Activated T-cell treated with anti-CD3 and anti-CD28 coated beads, Interleukin-2, amount 50 U/mL, for 1 hour (primary cell): ENCODE results near the gene GAP43.

ENCODE experiments used
- DNase-seq: peaks from one replicate; pipeline ENCODE4 v3.0.0-alpha.2; 2020

Gene GAP43

DNA sequence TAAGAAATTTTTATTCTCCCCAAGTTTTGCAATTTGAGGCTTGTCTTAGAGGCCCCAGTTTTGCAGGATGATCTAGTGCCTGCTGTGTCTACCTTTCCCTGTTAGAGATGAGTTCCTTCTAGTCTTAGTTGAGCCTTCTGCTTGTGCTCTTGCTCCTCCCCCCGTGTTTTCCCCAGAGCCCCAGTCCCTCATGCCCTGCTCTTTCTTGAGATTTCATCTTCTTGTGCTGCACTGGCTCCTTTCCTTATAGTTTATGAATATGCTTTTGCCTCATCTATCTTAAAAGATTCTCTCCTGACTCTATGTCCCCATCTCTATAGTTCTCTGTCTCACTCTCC lies 4.7 kb downstream of the GAP43 start:
- DNase-seq = no peak

DNA sequence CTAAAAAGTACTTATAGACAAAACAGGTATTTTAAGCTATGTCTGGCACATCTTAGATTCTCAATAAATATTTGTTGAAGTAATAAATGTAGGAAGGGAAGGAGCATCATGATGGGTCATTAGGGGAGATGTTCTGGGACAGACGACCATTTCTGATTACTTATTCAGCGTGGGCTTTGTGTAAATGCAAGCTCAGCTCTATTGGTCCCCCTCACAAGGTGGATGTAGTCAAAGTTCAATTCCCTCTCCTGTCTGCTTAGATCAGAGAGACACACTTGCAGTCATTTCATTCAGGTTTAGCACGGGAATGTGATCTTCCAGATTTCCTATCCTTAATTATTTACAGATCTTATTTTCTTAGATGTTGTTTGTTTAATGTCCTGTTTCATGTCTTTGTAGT lies 7.5 kb downstream of the GAP43 start:
- DNase-seq = no peak

- DNase-seq = no peak
Measured at GRCh38 chr3:115632026-115632425, 8.7 kb downstream of the GAP43 start.

- DNase-seq = no peak
Measured at GRCh38 chr3:115633467-115633866, 10.2 kb downstream of the GAP43 start.

- DNase-seq = no peak
Measured at GRCh38 chr3:115634052-115634451, 10.7 kb downstream of the GAP43 start.

DNA sequence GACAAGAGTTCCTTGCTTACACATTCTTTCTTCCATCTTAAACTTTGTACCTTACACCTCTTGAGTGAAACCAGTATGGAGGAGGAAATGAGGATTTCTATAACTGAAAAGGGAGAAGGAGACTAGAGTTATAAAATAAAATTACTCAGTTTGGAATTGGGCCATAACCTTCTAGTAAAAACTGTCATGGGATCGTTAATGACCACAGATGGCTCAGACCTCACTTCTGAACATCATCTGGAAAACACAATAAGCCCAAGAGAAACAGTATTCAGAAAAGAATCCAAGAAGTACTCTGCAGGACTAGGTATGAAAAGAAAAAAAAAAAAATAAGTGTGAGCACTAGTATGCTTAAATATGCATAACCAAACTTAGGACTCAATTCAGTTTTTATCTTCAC lies 12.1 kb downstream of the GAP43 start:
- no peak for DNase-seq

- DNase-seq = no peak
Measured at GRCh38 chr3:115638241-115638640, 14.9 kb downstream of the GAP43 start.

DNA sequence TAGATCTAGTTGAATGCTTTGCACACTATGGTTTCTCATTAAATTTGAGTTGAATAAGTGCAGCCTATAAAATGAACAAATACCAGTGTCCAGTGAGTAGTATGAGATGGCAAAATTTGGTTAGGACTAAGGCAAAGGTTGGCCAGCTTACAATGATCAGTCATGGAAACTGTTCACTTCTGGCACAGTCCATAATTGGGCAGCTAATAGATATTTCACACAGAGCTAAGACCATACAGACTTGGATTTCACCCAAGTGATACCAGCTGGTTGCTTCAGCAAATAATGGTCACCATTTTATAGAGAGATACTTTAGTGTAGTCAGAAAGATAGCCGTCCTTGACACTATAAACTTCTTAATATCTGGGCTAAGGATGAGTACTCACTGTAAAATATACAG lies 15.7 kb downstream of the GAP43 start:
- DNase-seq = no peak

DNA sequence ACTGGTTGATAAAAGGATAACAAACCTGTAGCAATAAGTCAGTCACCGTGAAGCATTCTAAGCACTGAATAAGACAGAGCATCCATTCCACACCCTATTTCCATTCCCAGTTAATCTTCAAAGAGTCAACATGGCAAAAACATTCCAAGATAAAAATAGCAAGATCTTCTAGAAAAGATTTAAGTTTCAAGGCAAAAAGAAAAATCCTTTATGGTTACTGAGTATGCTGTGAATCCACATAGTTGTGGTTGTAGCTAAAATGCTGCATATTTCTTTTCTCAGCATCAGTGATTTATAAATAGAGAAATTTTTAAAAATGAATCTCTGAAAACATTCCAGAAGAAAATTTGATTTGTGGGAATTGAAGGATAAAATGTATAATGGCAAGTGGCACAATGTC lies 21.1 kb downstream of the GAP43 start:
- DNase-seq = no peak

- DNase-seq = no peak
Measured at GRCh38 chr3:115646027-115646690, 22.8 kb downstream of the GAP43 start.

GRCh38 chr3:115648559-115648958 lies 25.2 kb downstream of the GAP43 start:
- DNase-seq = no peak

DNA sequence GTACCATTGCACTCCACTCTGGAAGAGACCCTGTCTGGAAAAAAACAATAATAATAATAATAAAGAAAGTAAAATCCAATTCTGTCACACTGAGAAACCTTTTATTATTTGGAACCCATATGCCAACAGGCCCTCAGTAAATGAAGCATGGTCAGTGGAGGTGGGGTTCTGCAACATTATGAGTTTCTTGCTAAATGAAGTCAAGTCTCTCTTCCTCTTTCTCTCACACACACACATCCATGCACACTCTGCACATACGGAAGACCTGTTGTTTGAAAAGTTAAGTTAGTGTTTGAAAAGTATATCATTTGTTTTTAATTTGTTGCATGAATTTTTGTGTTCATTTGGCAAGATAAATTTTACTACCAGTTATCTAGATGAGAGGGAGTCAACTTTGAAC lies 27.8 kb downstream of the GAP43 start:
- no peak for DNase-seq

DNA sequence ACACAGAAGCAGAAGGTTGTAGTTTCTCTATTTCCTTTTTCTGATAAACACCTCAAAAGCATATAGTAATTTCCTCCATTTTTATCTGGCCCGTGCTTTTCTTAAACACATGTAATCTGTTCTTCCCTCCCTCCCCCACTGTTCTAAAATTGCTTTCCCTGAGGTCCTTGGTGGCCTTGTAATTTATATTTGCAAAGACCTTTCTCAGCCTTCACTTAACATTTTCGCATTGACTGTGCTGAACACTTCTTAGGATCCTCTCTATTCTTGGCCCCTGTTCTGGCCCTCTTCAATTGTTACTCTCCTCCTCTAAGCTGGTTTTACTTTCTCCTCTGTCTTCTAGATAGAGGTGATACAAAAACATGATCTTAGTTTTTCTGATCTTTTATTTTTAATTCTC lies 28.3 kb downstream of the GAP43 start:
- DNase-seq = no peak

- no peak for DNase-seq
Measured at GRCh38 chr3:115652738-115653137, 29.4 kb downstream of the GAP43 start.

- no peak for DNase-seq
Measured at GRCh38 chr3:115655761-115656282, 32.5 kb downstream of the GAP43 start.

DNA sequence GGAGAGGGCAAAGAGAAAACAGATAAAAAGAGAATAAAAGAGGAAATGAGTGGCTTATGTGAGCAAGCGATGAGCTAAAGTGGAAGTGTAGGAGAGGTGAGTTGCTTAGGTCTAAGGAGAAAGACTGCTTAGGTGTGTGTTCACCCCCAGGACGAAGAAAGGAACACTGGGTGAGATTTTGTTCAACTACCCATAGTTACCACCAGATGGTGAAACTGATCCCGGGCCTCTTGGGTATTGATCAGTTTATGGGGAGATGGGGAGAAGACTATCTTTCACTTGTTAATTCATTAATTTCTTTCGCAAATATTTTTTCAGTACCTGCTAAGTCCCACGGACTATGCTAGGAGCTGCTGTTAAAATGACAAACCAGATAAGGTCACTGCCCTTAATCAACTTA lies 33.9 kb downstream of the GAP43 start:
- no peak for DNase-seq

DNA sequence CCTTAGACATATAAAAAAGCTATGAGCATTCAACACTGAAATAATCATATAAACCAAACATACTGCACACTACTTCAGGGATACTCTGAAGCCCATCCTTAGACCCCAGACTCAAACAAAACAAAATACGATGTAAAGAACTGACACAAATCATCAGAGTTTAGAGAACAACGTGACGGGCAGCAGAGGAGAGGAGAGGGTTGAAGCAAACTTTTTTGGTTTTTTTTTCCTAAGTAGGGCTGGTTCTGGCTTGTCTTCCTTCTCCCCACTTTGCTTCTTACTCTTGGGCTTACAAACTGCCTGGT lies 34.7 kb downstream of the GAP43 start:
- no peak for DNase-seq

GRCh38 chr3:115658337-115659181 lies 35.2 kb downstream of the GAP43 start:
- peak; percentile 79 for DNase-seq

GRCh38 chr3:115659253-115660220 lies 36.2 kb downstream of the GAP43 start:
- no peak for DNase-seq

DNA sequence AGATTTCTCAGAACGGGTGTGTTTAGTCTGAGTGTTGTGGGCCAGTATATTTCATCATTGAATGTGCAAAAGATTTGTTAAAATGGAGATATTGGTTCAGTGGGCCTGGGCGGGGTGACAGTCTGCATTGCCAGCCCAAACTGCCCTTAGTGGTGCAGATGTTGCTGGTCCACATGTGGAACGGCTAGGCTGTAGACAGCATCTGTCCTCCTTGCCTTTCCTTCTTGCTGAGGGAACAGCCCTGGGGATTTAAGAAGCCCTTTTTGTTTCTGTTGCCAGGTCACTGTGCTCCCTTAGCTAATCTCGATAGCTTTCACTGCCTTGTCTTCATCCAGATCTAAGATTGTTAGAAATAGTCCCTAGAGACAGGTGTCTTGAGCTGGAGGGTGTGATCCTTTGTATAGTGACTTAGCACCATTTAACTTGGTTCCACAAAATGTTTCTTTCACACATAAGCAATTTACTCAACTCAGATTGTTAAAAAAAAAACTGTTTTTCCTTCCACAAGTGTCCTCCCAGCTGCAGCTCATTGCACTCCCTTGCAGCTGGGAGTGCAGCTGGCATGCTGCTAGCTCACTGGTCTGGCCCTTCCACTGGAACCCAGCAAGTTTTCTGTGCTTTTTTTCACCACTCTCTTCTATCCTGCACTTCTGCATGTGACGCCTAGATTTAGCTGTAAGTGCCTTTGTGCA lies 37.5 kb downstream of the GAP43 start:
- DNase-seq = no peak

- DNase-seq = no peak
Measured at GRCh38 chr3:115662356-115662755, 39.0 kb downstream of the GAP43 start.

- no peak for DNase-seq
Measured at GRCh38 chr3:115663414-115663813, 40.1 kb downstream of the GAP43 start.

- DNase-seq = no peak
Measured at GRCh38 chr3:115666081-115666480, 42.8 kb downstream of the GAP43 start.
